Psoas muscle (tissue), 8 donors: ENCODE data around the gene DOCK6. TPM values are rescaled to one million over a fixed set of nuclear protein-coding genes. Genes with fewer than 3 reads are reported as not detected.

Experiments used
- ATAC-seq, 4 donors: fragments of 200-7000 bp; cut with Tn5 transposase; one replicate each; pipeline ENCODE4 v1.9.1; 2020; ENCODE audit warnings: moderate library complexity in 3 of 4, mild to moderate bottlenecking in 2 of 4
- DNase-seq, 2 donors: peaks; one replicate each; pipeline ENCODE4 v3.0.0-alpha.2; 2020
- H3K27ac ChIP-seq: fragments of 200-600 bp; one replicate; pipeline ENCODE4 v1.8.0; 2022
- H3K27me3 ChIP-seq, 3 donors: fragments of 200-600 bp in 1 of 3; one replicate each; pipeline versions ENCODE4 v1.6.1 to v1.8.0; 2013 to 2022; ENCODE audit warnings: low read length in 2 of 3, mild to moderate bottlenecking in 2 of 3, moderate library complexity in 1 of 3; ENCODE audit not compliant: insufficient read depth in 3 of 3
- H3K36me3 ChIP-seq, 2 donors: fragments of 200-600 bp in 1 of 2; one replicate each; pipeline versions ENCODE4 v1.6.1 to v1.8.0; 2013 to 2022; ENCODE audit warnings: low read depth in 1 of 2, mild to moderate bottlenecking in 1 of 2, moderate library complexity in 1 of 2; ENCODE audit not compliant: insufficient read depth in 1 of 2
- H3K4me1 ChIP-seq: fragments of 200-600 bp; one replicate; pipeline ENCODE4 v1.8.0; 2022
- H3K4me3 ChIP-seq: fragments of 200-600 bp; one replicate; pipeline ENCODE4 v1.8.0; 2022; ENCODE audit warnings: mild to moderate bottlenecking
- H3K9me3 ChIP-seq: fragments of 200-600 bp; one replicate; pipeline ENCODE4 v1.8.0; 2022
- CTCF ChIP-seq: fragments of 200-600 bp; IDR thresholded peaks from one replicate; pipeline ENCODE4 v1.8.0; 2022; ENCODE audit warnings: antibody characterized with exemption
- WGBS, 3 donors: extraction: QIAGEN DNeasy Blood & Tissue Kit; methylation state at CpG; one replicate each; pipeline versions ENCODE4 v1.1.6 to v1.1.7; 2013; 5-methylcytosine and 5-hydroxymethylcytosine counted together
- intact Hi-C, 2 donors: fragments of 100-400 bp; cut with DNase I; formaldehyde crosslinking; loops; one replicate each; pipeline versions ENCODE4 v1.11.0 to v1.14.2; 2022
- polyA plus RNA-seq, 3 donors: library from polyadenylated mRNA; stranded (reverse); fragments of 200-250 nt; gene quantifications; one replicate each; pipeline ENCODE4 v1.2.3, GENCODE V29; 2013
- total RNA-seq, 4 donors: library from RNA; stranded (reverse); fragmentation: NEBNext Ultra II Directional in 2 of 4; extraction: Animal tissue kit (Norgen Biotek cat#: 25700) in 2 of 4; gene quantifications; one replicate each; pipeline versions ENCODE4 v1.2.1 to v1.2.4, GENCODE V29; 2021 to 2023
- donor health status: healthy with polysubstance abuse.
- donor health status: DM: no; HTN: no; CAD: no; lungs with moderate emphysema.
- donor health status: Bipolar disorder and iron deficiency.
- donor health status: healthy.
- donor health status: DM: yes; HTN: yes; CAD: no.
- donor health status: DM: no; HTN: no; CAD: no.
- donor health status: DM: no; HTN: no; CAD: no.
- donor health status: DM: yes; HTN: yes; CAD: no.

The DOCK6 gene
- total and polyA plus RNA-seq, 7 donors, result 8.7 to 27.1 (median 15.3) TPM

GRCh38 chr19:11174336-11174735 lies 88.0 kb downstream of the DOCK6 start:
- Histone ChIP-seq H3K27me3 (no peaks in the 10 kb centered on the region), H3K9me3 (no peaks in the 10 kb centered on the region), H3K4me1 (peaks cover 7% of the 10 kb centered on the region), H3K36me3 (peaks cover 0 to 91% of the 10 kb centered on the region in 2 donors), H3K4me3 (no peak overlapping the region), H3K27ac (no peak overlapping the region)
- no peak for ATAC-seq
- intact Hi-C loops, result no loop called here
- no peak for TF ChIP-seq CTCF
- WGBS, 3 donors, result 60 to 82% (median 65%) methylated on average over 27 of the region's 27 CpGs
- no peak for DNase-seq

- 78 to 82% (median 78%) methylated on average over 8 of the region's 8 CpGs for WGBS, 3 donors
- Histone ChIP-seq H3K27ac (no peak overlapping the region), H3K9me3 (no peaks in the 10 kb centered on the region), H3K27me3 (no peaks in the 10 kb centered on the region), H3K36me3 (peaks cover 0 to 97% of the 10 kb centered on the region in 2 donors), H3K4me3 (no peak overlapping the region), H3K4me1 (peaks cover under 1% of the 10 kb centered on the region)
- intact Hi-C loops, result no loop called here
- no peak for DNase-seq
- ATAC-seq, result no peak
- TF ChIP-seq CTCF, result no peak
Observed at GRCh38 chr19:11173516-11174155, 88.7 kb downstream of the DOCK6 start.

- no peaks in the 10 kb centered on the region for H3K4me1 ChIP-seq
- intact Hi-C loops, result no loop called here
- WGBS, 3 donors, result 69 to 80% (median 69%) methylated on average over 6 of the region's 6 CpGs
- no peak for TF ChIP-seq CTCF
- H3K4me3 ChIP-seq, result no peak overlapping the region
- peaks cover 0 to 96% of the 10 kb centered on the region in 2 donors for H3K36me3 ChIP-seq
- no peaks in the 10 kb centered on the region for H3K27me3 ChIP-seq
- no peak for ATAC-seq
- no peak for DNase-seq
- H3K9me3 ChIP-seq, result no peaks in the 10 kb centered on the region
- H3K27ac ChIP-seq, result no peak overlapping the region
Observed at GRCh38 chr19:11172576-11172975, 89.7 kb downstream of the DOCK6 start.

GRCh38 chr19:11171144-11171543 lies 91.2 kb downstream of the DOCK6 start:
- DNase-seq (no peak), ATAC-seq (no peak)
- no peak overlapping the region for H3K4me3 ChIP-seq
- no peaks in the 10 kb centered on the region for H3K9me3 ChIP-seq
- peaks cover 0 to 96% of the 10 kb centered on the region in 2 donors for H3K36me3 ChIP-seq
- TF ChIP-seq CTCF, result no peak
- intact Hi-C loops, result no loop called here
- H3K27ac ChIP-seq, result no peak overlapping the region
- H3K4me1 ChIP-seq, result peaks cover 5% of the 10 kb centered on the region
- H3K27me3 ChIP-seq, result no peaks in the 10 kb centered on the region
- 63 to 76% (median 66%) methylated on average over 5 of the region's 5 CpGs for WGBS, 3 donors
